AG04449 (cell line): ENCODE results near the gene GFI1.

Experiments used
- CTCF ChIA-PET: fragments of 350-600 bp; formaldehyde crosslinking; extraction: SDS; loops from one replicate; lab custom pipeline; 2021; ENCODE audit warnings: antibody characterized with exemption; lab: Yijun Ruan, JAX
- POLR2A ChIA-PET: fragments of 400-600, 350-600 bp; formaldehyde crosslinking; extraction: SDS; loops from one replicate; lab custom pipeline; 2020; ENCODE audit warnings: antibody characterized with exemption, inconsistent platforms; lab: Yijun Ruan, JAX
- DNase-seq: peaks from one replicate; pipeline ENCODE4 v3.0.0-alpha.2; 2010; ENCODE audit warnings: low read depth, low spot score
- H3K4me3 ChIP-seq: 2 replicates; pipeline ENCODE4 v1.5.1; 2011; ENCODE audit warnings: low read depth, mild to moderate bottlenecking, control low read depth, low read length
- CTCF ChIP-seq: IDR thresholded peaks from one replicate; pipeline ENCODE4 v1.5.1; 2011; ENCODE audit warnings: mild to moderate bottlenecking, moderate library complexity, low read length, control low read depth, inconsistent platforms; ENCODE audit not compliant: insufficient read depth; ENCODE audit errors: missing control alignments

Gene GFI1

GRCh38 chr1:92458146-92458545, 28.6 kb downstream of the GFI1 start:
- no peak for DNase-seq
- no peak overlapping the region for H3K4me3 ChIP-seq
- POLR2A ChIA-PET: no interaction called here
- CTCF ChIA-PET: no interaction called here
- no peak for TF ChIP-seq CTCF

GRCh38 chr1:92447976-92448375, 38.7 kb downstream of the GFI1 start:
- TF ChIP-seq CTCF: no peak
- ChIA-PET CTCF (no interaction called here), POLR2A (no interaction called here)
- no peak overlapping the region for H3K4me3 ChIP-seq
- DNase-seq: no peak

GRCh38 chr1:92447033-92447681, 39.6 kb downstream of the GFI1 start:
- DNase-seq: no peak
- POLR2A ChIA-PET: no interaction called here
- CTCF ChIA-PET: interaction anchor here (0.7 kb wide), 1 partner anchor 135 kb away, joined by 3 read pairs; no protein-coding TSS in a partner anchor
- no peak overlapping the region for H3K4me3 ChIP-seq
- no peak for TF ChIP-seq CTCF

GRCh38 chr1:92446546-92446945, 40.2 kb downstream of the GFI1 start:
- H3K4me3 ChIP-seq: no peak overlapping the region
- POLR2A ChIA-PET: no interaction called here
- DNase-seq: no peak
- CTCF ChIA-PET: interaction anchor here (0.7 kb wide), 1 partner anchor 134 kb away, joined by 3 read pairs; no protein-coding TSS in a partner anchor
- TF ChIP-seq CTCF: no peak

GRCh38 chr1:92445865-92446264, 40.9 kb downstream of the GFI1 start:
- no peak overlapping the region for H3K4me3 ChIP-seq
- POLR2A ChIA-PET: no interaction called here

GRCh38 chr1:92444351-92444750, 42.4 kb downstream of the GFI1 start:
- no peak overlapping the region for H3K4me3 ChIP-seq
- no peak for TF ChIP-seq CTCF
- no peak for DNase-seq
- ChIA-PET POLR2A (no interaction called here), CTCF (no interaction called here)

More at GRCh38 chr1:92445865-92446264, 40.9 kb downstream of the GFI1 start:
- DNase-seq: no peak
- CTCF ChIA-PET: no interaction called here
- TF ChIP-seq CTCF: no peak
